Loucy (cell line): ENCODE data around the gene TIMD4.
A peak's percentile ranks its signal among the peaks of the same experiment; 100 is the strongest.

Experiments used
- H2AFZ ChIP-seq: fragments of 200-600 bp; sonication (generic); 2 replicates; pipeline ENCODE4 v1.6.0; 2016; ENCODE audit warnings: antibody characterized with exemption, mild to moderate bottlenecking, low read length, moderate library complexity
- H3F3A ChIP-seq: fragments of 200-600 bp; 2 replicates; pipeline ENCODE4 v1.6.0; 2016; ENCODE audit warnings: antibody characterized with exemption, low read depth, mild to moderate bottlenecking
- H3K27me3 ChIP-seq: fragments of 200-600 bp; sonication (generic); 2 replicates; pipeline ENCODE4 v1.6.1; 2014; ENCODE audit warnings: low read length, mild to moderate bottlenecking; ENCODE audit not compliant: insufficient read depth, poor library complexity, severe bottlenecking
- H3K36me3 ChIP-seq: fragments of 200-600 bp; sonication (generic); 2 replicates; pipeline ENCODE4 v1.6.1; 2016; ENCODE audit warnings: low read length; ENCODE audit not compliant: insufficient read depth
- H3K4me1 ChIP-seq: fragments of 200-600 bp; sonication (generic); 2 replicates; pipeline ENCODE4 v1.5.1; 2014; ENCODE audit warnings: low read length, mild to moderate bottlenecking; ENCODE audit not compliant: insufficient read depth, poor library complexity, severe bottlenecking
- H3K4me2 ChIP-seq: fragments of 200-600 bp; sonication (generic); 2 replicates; pipeline ENCODE4 v1.6.0; 2014; ENCODE audit warnings: antibody characterized with exemption, low read length, low read depth, mild to moderate bottlenecking; ENCODE audit not compliant: poor library complexity, severe bottlenecking
- H3K4me3 ChIP-seq: fragments of 200-600 bp; sonication (generic); 2 replicates; pipeline ENCODE4 v1.5.1; 2014; ENCODE audit warnings: low read length, mild to moderate bottlenecking, mixed read lengths; ENCODE audit not compliant: poor library complexity, severe bottlenecking
- H3K79me2 ChIP-seq: fragments of 200-600 bp; sonication (generic); 2 replicates; pipeline ENCODE4 v1.6.1; 2014; ENCODE audit warnings: low read length; ENCODE audit not compliant: insufficient read depth
- H3K9ac ChIP-seq: fragments of 200-600 bp; sonication (generic); 2 replicates; pipeline ENCODE4 v1.6.0; 2014; ENCODE audit warnings: mild to moderate bottlenecking, low read depth, low read length, moderate library complexity; ENCODE audit not compliant: poor library complexity, severe bottlenecking
- H3K9me2 ChIP-seq: fragments of 200-600 bp; sonication (generic); replicated peaks from 2 replicates; pipeline ENCODE4 v1.6.1; 2016; ENCODE audit warnings: low read depth, low read length, mixed read lengths
- H3K9me3 ChIP-seq: fragments of 200-600 bp; sonication (generic); 2 replicates; pipeline ENCODE4 v1.6.1; 2014; ENCODE audit warnings: mild to moderate bottlenecking, antibody characterized with exemption, low read length, low read depth; ENCODE audit not compliant: insufficient read depth
- H4K20me1 ChIP-seq: fragments of 200-600 bp; sonication (generic); 2 replicates; pipeline ENCODE4 v1.6.0; 2014; ENCODE audit warnings: antibody characterized with exemption, low read length, mild to moderate bottlenecking; ENCODE audit not compliant: insufficient read depth, poor library complexity, severe bottlenecking
- EZH2phosphoT487 ChIP-seq: fragments of 200-600 bp; IDR thresholded peaks from 2 replicates; pipeline ENCODE4 v1.6.1; 2018; ENCODE audit warnings: antibody characterized with exemption, mild to moderate bottlenecking, moderate library complexity, borderline replicate concordance
- TF ChIP-seq, protein P1 (sequence below): fragments of 200-600 bp; sonication (generic); conservative IDR thresholded peaks from 2 replicates; pipeline ENCODE4 v1.5.1; 2014; ENCODE audit warnings: mild to moderate bottlenecking, antibody characterized with exemption, low read length

Gene TIMD4

GRCh38 chr5:156936972-156937371, 26.1 kb downstream of the TIMD4 start:
- H3K9me3 ChIP-seq: no peaks in the 10 kb centered on the region
- TF ChIP-seq EZH2phosphoT487: no peak
- TF ChIP-seq, protein P1, sequence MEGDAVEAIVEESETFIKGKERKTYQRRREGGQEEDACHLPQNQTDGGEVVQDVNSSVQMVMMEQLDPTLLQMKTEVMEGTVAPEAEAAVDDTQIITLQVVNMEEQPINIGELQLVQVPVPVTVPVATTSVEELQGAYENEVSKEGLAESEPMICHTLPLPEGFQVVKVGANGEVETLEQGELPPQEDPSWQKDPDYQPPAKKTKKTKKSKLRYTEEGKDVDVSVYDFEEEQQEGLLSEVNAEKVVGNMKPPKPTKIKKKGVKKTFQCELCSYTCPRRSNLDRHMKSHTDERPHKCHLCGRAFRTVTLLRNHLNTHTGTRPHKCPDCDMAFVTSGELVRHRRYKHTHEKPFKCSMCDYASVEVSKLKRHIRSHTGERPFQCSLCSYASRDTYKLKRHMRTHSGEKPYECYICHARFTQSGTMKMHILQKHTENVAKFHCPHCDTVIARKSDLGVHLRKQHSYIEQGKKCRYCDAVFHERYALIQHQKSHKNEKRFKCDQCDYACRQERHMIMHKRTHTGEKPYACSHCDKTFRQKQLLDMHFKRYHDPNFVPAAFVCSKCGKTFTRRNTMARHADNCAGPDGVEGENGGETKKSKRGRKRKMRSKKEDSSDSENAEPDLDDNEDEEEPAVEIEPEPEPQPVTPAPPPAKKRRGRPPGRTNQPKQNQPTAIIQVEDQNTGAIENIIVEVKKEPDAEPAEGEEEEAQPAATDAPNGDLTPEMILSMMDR: no peak
- H3F3A ChIP-seq: no peaks in the 10 kb centered on the region
- no peaks in the 10 kb centered on the region for H3K9me2 ChIP-seq
- H3K4me3 ChIP-seq: no peak overlapping the region
- H3K4me2 ChIP-seq: no peak overlapping the region
- H3K79me2 ChIP-seq: no peaks in the 10 kb centered on the region
- H3K4me1 ChIP-seq: no peaks in the 10 kb centered on the region
- H3K27me3 ChIP-seq: no peaks in the 10 kb centered on the region
- H3K36me3 ChIP-seq: no peaks in the 10 kb centered on the region
- H4K20me1 ChIP-seq: no peaks in the 10 kb centered on the region
- no peak overlapping the region for H2AFZ ChIP-seq
- no peak overlapping the region for H3K9ac ChIP-seq

GRCh38 chr5:156934450-156935211, 28.4 kb downstream of the TIMD4 start:
- no peak overlapping the region for H3K4me3 ChIP-seq
- no peak overlapping the region for H3K4me2 ChIP-seq

GRCh38 chr5:156929366-156929948, 33.6 kb downstream of the TIMD4 start:
- Histone ChIP-seq H3F3A (no peaks in the 10 kb centered on the region), H4K20me1 (no peaks in the 10 kb centered on the region), H3K27me3 (no peaks in the 10 kb centered on the region), H3K36me3 (no peaks in the 10 kb centered on the region), H3K9me2 (no peaks in the 10 kb centered on the region), H3K9ac (no peak overlapping the region), H3K79me2 (no peaks in the 10 kb centered on the region), H3K4me1 (no peaks in the 10 kb centered on the region), H3K4me3 (no peak overlapping the region), H3K9me3 (no peaks in the 10 kb centered on the region), H2AFZ (peak overlapping the region; percentile 15; the same call in 1 of the 2 replicates), H3K4me2 (no peak overlapping the region)
- TF ChIP-seq, protein P1: no peak
- TF ChIP-seq EZH2phosphoT487: no peak

More at GRCh38 chr5:156934450-156935211, 28.4 kb downstream of the TIMD4 start:
- Histone ChIP-seq H3K9ac (no peak overlapping the region), H2AFZ (no peak overlapping the region), H3K27me3 (no peaks in the 10 kb centered on the region), H3K36me3 (no peaks in the 10 kb centered on the region), H3K9me3 (no peaks in the 10 kb centered on the region), H3K9me2 (no peaks in the 10 kb centered on the region), H3K79me2 (no peaks in the 10 kb centered on the region), H4K20me1 (no peaks in the 10 kb centered on the region), H3F3A (no peaks in the 10 kb centered on the region), H3K4me1 (no peaks in the 10 kb centered on the region)
- TF ChIP-seq, protein P1: peak; percentile 68
- TF ChIP-seq EZH2phosphoT487: no peak
